Inflammatory macrophage treated with lipopolysaccharide for 1 hour (primary cell): ENCODE measurements around the gene GPR18.
"Not testable (repeated sequence)": the region's sequence is repeated elsewhere in the genome, so short reads cannot be mapped to it uniquely, and the experiment has no call there.

Source experiments
- DNase-seq, 2 donors: peaks; one replicate each; pipeline ENCODE4 v3.0.0-alpha.2; 2020 to 2022

The GPR18 gene

DNA sequence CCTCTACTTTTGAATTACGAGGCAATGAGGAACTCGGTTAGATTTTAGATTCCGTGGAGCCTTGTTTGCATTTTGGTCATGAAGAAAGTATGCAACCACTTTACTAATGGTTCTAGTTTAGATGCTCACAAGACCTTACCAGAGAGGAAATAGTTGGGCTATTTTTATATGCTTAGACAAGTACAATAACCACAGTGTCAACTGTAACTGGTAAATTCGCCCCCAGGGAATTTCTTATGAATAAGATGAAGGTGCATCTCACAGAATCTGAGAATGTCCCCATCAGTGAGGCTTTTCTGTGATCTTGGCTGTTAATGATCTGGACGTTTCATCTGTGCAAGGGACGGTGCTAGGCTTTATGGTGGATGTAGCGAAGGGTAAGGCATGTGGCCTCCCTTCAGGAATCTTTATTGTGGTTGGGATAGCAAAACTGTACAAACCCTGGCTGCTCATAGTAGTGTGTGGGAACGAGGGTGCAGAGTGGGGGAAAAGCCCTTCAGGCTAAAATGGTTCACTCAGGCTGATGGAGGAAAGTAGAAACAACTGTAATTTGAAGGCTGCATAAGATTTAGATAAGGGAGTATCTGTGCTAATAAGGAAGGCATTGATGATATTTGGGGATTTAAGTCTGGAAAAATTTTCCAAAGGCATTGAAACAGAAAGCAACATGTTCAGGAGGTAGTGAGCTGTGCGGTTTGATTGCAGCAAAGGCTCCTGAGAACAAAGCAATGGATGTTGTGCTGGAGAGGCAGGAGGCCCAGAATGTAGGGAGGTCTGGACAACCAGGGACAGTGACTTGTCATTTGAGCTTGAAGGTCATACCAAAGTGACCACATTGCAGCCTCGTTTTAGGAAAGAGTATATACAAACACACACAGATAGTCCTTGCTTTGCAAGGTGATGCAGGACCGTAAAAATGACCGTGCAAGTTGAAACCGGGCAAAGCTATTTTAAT is 29.2 kb downstream of the GPR18 start:
- DNase-seq = peak; percentile 60 to 88

- peak; percentile 82 to 98 for DNase-seq
These were observed 30.1 kb downstream of the GPR18 start for GRCh38 chr13:99227909-99228688.

DNA sequence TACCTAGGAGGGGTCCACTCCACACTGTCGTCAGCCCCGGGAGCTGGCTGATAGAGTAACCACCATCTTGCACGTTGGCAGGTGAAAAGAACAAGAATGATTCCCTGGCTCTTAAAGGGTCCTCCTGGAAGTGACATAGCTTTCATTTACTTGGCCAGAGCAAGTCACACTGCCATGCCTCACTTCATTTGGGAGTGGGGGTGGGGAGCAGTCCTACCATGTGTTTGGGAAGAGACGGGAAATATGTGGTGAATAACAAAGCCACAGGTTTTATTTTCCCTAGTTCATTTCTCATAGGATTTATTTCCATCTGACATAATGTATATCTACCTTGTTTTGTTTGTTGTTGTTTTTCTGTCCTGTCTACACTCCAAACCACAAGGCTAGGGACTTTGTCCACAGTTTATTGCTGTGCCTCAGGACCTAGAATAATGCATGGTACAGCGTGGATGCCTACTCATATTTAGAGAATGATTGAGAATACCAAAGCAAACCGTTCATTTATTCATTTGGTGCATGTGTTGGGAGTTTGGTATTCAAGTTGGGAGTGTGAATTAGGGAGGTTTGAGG is 30.8 kb downstream of the GPR18 start:
- no peak for DNase-seq

DNA sequence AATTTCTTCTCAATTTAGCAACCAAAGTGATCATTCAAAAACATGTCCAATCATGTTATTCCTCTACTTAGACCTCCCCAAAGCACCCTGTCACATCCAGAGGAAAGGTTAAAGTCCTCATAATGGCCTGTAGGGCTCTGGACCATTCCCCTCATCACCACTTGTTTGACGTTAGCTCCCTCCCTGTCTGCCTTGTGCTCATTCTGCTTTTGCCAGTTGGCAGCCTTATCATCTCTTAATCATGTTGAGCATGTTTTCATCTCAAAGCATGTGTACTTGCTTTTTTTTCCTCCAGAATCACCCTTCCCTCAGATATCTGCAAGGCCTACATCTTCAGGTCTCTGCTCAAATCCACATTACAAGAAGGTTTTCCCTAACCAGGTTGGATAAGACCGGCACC is 31.7 kb downstream of the GPR18 start:
- no peak for DNase-seq

GRCh38 chr13:99225078-99225477 is 33.1 kb downstream of the GPR18 start:
- DNase-seq = peak; percentile 86 to 88

DNA sequence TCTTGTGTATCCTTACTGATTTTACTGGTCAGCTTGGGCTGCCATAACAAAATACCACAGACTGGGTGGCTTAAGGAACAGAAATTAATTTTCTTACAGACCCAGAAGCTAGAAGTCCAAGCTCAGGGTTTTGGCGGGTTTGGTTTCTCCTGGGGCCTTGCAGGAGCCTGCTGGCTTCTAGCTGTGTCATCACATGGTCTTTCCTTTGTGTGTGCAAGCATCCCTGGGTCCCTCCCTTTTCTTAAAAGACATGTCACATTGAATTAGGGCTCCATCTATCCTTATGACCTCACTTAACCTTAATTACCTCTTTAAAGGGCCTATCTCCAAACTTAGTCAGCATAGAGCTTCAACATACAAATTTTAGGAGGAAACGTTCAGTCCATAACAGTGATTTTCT is 34.2 kb downstream of the GPR18 start:
- no peak for DNase-seq

- DNase-seq = peak in 1 of 2 donors; percentile 38
These were observed 34.6 kb downstream of the GPR18 start for GRCh38 chr13:99223587-99223986.

GRCh38 chr13:99221567-99222239 is 36.5 kb downstream of the GPR18 start:
- DNase-seq = no peak

- no peak for DNase-seq
These were observed 37.8 kb downstream of the GPR18 start for GRCh38 chr13:99220199-99220935.

- DNase-seq = no peak
These were observed 39.2 kb downstream of the GPR18 start for GRCh38 chr13:99218969-99219368.

DNA sequence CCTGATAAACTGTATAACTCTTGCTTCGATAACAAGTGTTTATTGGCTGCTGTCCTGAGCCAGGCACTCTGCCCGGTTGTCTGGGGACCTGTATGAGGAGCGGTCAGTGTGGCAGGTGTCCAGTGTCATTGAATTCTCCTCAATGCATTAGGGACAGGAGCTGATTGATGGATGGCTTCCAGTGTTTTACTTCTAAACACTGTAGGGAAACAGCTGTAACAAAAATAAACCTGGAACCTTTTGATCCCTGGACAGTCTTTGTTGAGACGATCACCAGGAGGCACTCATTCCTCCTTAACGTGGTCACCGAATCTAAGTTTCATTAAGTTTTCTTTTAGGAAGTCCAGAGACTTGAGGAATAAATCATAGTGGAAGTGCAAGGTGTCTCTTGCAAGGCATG is 39.6 kb downstream of the GPR18 start:
- DNase-seq = no peak

GRCh38 chr13:99218126-99218525 is 40.1 kb downstream of the GPR18 start:
- DNase-seq = no peak

DNA sequence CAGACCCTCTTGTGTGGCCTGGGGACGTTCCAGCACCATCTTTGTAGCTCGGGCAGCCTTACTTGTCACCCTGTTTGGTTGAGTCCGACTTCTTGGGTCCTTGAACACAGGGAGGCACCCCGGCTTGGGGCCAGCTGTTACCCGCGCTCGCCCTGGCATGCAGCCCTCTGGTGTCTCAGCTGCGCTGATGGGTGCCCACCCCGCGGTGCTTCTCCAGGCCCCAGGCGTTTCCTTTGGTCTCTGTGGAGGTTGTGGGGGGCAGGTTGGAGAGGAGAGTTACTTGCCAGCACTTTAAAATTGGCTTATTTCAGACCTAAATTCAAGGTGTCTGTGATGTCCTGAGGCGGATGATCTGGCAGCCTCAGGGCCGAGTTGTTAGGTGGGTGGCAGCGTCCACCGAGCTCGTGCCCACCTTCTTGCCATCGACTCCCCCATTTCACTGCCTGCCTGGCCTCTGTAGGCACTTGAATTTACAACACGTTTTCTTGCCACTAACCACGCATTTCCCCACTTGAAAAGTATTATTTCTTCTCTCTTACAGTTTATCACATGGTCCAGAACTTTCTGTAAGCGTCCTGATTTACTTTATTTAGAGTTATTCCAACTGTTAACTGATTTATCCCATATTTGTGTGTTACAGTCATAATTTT is 40.6 kb downstream of the GPR18 start:
- DNase-seq = no peak

- DNase-seq = no peak
These were observed 42.9 kb downstream of the GPR18 start for GRCh38 chr13:99215184-99215830.

DNA sequence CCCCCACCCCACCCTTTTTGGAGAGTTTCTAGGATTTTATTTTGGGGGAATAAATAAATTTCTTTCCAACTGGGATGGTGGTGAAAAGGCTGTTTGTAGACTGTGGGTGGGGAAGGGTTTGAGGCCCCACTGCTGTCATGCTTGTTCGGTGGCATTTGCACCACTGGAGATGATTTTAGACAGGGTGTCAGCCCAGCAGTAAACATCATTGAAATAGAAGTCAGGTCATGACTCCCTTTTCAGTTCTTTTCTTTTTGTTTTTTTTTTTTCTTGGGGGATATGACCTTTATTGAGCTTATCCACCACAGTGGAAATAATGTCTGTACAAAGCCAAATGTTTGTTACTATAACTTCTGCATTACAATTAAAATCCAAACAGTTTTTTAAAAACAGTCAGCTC is 43.4 kb downstream of the GPR18 start:
- no peak for DNase-seq

GRCh38 chr13:99214232-99214631 is 43.9 kb downstream of the GPR18 start:
- DNase-seq = no peak

DNA sequence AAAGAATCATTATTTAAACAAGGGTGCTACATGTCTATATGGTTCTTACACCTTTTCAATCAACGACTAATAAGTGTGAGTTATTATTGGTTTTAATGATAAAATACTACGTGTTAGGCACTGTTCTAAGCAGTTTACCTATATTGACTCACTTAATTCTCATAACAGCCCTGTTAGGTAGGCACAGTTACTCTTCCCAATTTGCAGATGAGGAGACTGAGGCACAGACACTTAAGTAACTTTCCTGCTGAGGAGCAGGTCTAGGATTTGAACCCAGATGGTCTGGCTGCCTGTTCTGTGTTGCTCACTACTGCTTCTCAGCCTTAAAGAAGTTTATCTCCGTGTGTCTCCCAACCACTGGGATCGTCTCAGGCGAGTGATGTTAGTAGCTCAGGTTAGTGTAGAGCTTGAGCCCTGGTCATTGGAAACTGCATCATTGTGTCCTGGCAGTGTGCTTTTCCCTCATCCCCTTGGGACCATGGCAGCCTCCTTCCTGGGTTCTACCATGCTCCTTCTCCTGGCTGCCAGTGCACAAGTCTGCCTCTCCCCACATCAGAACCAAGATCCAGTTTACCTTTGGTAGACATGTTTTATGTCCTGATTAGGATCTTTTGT is 46.7 kb downstream of the GPR18 start:
- no peak for DNase-seq

DNA sequence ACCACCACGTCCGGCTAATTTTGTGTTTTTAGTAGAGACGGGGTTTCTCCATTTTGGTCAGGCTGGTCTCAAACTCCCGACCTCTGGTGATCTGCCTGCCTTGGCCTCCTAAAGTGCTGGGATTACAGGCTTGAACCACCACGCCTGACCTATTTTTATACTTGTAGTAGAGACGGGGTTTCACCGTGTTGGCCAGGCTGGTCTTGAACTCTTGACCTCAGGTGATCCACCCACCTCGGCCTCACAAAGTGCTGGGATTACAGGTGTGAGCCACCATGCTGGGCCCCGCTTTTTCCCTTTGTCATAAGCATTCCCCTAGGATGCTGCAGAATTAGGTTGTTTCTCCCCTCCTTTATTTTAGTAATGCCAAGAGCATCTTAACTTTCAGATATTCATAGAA is 47.6 kb downstream of the GPR18 start:
- not testable (repeated sequence) for DNase-seq

GRCh38 chr13:99208845-99209527 is 49.2 kb downstream of the GPR18 start:
- no peak for DNase-seq

DNA sequence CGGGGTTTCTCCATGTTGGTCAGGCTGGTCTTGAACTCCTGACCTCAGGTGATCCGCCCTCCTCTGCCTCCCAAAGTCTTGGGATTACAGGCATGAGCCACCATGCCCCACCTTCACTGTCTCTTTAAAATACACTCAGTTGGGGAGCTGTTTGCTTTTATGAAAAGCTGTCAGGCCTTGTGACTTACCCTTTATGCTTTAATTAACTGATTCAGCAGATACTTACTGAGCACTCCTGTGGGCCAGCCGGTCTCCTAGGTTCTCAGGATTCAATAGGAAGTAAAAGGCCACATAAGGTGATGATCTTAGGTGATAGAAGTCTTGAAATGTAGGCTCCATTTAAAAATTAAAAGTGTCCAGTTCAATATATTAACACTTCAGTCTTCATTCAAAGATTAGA is 50.0 kb downstream of the GPR18 start:
- DNase-seq = no peak
